ENCODE results near the gene LMNTD2. TPM values are rescaled to one million over a fixed set of nuclear protein-coding genes. Genes with fewer than 3 reads are reported as not detected.

The LMNTD2 gene
- polyA plus RNA-seq, 2 of the 4 experiments (the other 2 are of a cell fraction): 2.2 to 3.5 TPM

DNA sequence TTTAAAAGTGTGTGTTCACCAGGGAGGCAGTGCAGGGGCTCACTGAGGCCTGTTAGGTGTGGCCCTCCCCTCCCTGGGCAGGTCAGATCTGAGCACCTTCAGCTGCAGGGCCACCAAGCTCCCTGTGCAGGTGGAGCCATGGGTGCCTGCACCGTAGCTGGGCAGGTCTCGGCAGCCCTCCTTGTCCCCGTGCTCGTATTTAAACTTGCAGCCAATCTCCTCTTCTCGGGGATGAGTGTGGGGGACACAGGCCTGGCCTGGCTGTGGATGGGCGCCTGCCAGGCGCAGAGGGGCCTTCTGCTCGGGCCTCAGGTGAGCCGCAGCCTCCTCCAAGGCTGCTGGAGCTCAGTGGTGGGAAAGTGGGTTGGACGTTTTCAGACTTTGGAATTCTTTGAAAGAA, 34.9 kb upstream of the LMNTD2 start:
- FAIRE-seq (no peak), DNase-seq (ENCODE audit: low read depth in 1 of 2, low spot score in 1 of 2) (no peak), ATAC-seq (no peak)
- H3K4me3 ChIP-seq: no peak overlapping the region
- peaks cover 7% of the 10 kb centered on the region; the same call in 2 of the 3 replicates for H3K4me1 ChIP-seq
- H3K4me2 ChIP-seq: no peak overlapping the region
- H3K9me3 ChIP-seq: no peaks in the 10 kb centered on the region
- ChIA-PET POLR2A (no interaction called here), CTCF (interaction anchor here (2.3 kb wide), 1 partner anchor 77 kb away, joined by 5 read pairs; no protein-coding TSS in a partner anchor)
- no peak overlapping the region for H3K27ac ChIP-seq
- TF ChIP-seq GATA3 (IDR thresholded peaks at IDR 0.05; ENCODE audit: borderline replicate concordance): no peak
- TF ChIP-seq POLR2A (IDR thresholded peaks at IDR 0.05; ENCODE audit: low read length): no peak
- no peak for TF ChIP-seq HOXB13 (CRISPR knock-in tag; IDR thresholded peaks at IDR 0.05; ENCODE audit: low read depth)
- WGBS (ENCODE audit: missing lambda C conversion rate): 85% methylated on average over 10 of the region's 10 CpGs

DNA sequence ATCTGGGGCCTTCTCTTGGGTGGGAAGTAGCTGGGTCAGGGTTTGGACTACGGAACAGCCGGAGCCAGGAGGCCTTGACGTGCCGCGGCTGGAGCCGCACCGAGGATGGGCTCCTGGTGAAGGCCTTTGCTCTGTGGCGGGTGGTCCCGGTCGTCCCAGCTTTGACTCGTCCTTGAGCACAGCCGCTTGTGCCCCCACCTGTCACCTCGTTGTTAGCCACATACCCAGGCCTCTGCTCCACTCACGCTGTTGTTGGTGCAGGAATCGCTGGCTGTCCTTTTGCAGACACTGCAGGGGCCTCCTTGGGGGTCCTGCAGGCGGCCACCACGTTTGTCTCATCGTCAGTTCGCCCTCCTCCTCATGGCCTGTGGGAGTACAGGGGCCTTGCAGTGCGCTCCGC, 32.8 kb upstream of the LMNTD2 start:
- POLR2A ChIA-PET: no interaction called here
- no peak overlapping the region for H3K4me3 ChIP-seq
- no peak overlapping the region for H3K27ac ChIP-seq
- TF ChIP-seq TFCP2L1 (CRISPR knock-in tag; IDR thresholded peaks at IDR 0.05) (no peak), MYC (IDR thresholded peaks at IDR 0.05; ENCODE audit: borderline replicate concordance, low read length) (no peak), ZC3H11A (IDR thresholded peaks at IDR 0.05) (no peak), JUN (IDR thresholded peaks at IDR 0.05) (no peak), RARB (CRISPR knock-in tag; IDR thresholded peaks at IDR 0.05) (no peak), HOXA7 (CRISPR knock-in tag; IDR thresholded peaks at IDR 0.05) (no peak), SREBF2 (IDR thresholded peaks at IDR 0.05) (no peak)
- no peak for DNase-seq (ENCODE audit: low read depth in 1 of 2, low spot score in 1 of 2)
- CTCF ChIA-PET: interaction anchor here (0.9 kb wide), 1 partner anchor 8 kb away, joined by 3 read pairs; no protein-coding TSS in a partner anchor
- H3K9me3 ChIP-seq: no peaks in the 10 kb centered on the region
- peaks cover 12% of the 10 kb centered on the region for H3K4me1 ChIP-seq
- H3K4me2 ChIP-seq: no peak overlapping the region
- FAIRE-seq: no peak
- ATAC-seq: no peak
- 93% methylated on average over 21 of the region's 21 CpGs for WGBS (ENCODE audit: missing lambda C conversion rate)

DNA sequence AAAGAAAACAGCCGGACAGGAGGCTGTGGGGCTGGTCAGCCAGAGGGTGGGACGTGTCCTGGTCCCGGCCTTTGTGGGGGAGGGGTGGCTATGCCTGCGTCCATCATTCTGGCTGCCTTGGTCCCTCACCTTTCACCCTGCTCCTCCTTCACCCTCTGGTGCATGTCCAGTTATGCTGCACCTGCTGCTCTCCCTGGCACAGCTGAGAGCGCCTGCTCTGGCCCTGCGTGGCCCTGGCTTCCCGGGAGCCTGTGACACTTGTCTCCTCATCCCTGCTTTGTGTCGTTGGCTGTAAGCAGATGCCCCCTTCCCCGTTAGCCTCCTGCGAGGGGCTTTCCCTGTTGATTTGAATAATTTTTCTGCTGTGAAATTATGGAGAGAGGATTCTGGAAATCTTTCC, 32.4 kb upstream of the LMNTD2 start:
- Histone ChIP-seq H3K4me3 (no peak overlapping the region), H3K9me3 (no peaks in the 10 kb centered on the region), H3K4me2 (no peak overlapping the region), H3K27ac (no peak overlapping the region), H3K4me1 (peaks cover 17% of the 10 kb centered on the region)
- TF ChIP-seq ZFP36 (IDR thresholded peaks at IDR 0.05; ENCODE audit: borderline replicate concordance, partially characterized antibody) (no peak), JUN (IDR thresholded peaks at IDR 0.05) (no peak), EP300 (IDR thresholded peaks at IDR 0.05) (no peak), MAFK (IDR thresholded peaks at IDR 0.05; ENCODE audit: partially characterized antibody) (no peak), HOXA7 (CRISPR knock-in tag; IDR thresholded peaks at IDR 0.05) (no peak), ZC3H11A (IDR thresholded peaks at IDR 0.05) (no peak), HOXB5 (CRISPR knock-in tag; IDR thresholded peaks at IDR 0.05) (no peak), ZNF302 (CRISPR knock-in tag; IDR thresholded peaks at IDR 0.05) (no peak), HOXB13 (CRISPR knock-in tag; IDR thresholded peaks at IDR 0.05; ENCODE audit: low read depth) (no peak), MAZ (IDR thresholded peaks at IDR 0.05; ENCODE audit: borderline replicate concordance, low read depth, low read length) (no peak), KDM1A (IDR thresholded peaks at IDR 0.05; ENCODE audit: low read depth) (no peak), JUNB (IDR thresholded peaks at IDR 0.05) (no peak)
- TF ChIP-seq, protein P1, sequence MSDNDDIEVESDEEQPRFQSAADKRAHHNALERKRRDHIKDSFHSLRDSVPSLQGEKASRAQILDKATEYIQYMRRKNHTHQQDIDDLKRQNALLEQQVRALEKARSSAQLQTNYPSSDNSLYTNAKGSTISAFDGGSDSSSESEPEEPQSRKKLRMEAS (IDR thresholded peaks at IDR 0.05): no peak
- 80% methylated on average over 10 of the region's 10 CpGs for WGBS (ENCODE audit: missing lambda C conversion rate)
- no peak for ATAC-seq
- FAIRE-seq: no peak
- POLR2A ChIA-PET: no interaction called here
- DNase-seq (ENCODE audit: low read depth in 1 of 2, low spot score in 1 of 2): no peak
- CTCF ChIA-PET: interaction anchor here (0.9 kb wide), 1 partner anchor 9 kb away, joined by 3 read pairs; no protein-coding TSS in a partner anchor

DNA sequence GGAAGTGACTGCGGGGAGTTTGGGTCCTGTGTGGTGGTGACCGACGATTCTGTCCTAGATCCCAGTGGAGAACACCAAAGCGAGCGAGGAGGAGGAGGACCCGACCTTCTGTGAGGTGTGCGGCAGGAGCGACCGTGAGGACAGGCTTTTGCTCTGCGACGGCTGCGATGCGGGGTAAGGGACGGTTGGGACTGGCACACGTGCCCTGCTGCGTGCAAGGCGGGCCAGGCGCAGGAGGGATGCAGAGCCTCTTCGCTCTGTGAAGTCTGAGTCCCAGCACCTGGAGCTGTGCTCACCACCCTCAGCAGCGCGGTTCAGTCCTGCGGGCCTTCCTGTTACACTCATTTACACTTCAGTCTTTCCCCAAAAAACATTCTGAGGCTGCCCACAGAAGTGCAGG, 32.0 kb upstream of the LMNTD2 start:
- H3K27ac ChIP-seq: no peak overlapping the region
- no peak overlapping the region for H3K4me2 ChIP-seq
- DNase-seq (ENCODE audit: low read depth in 1 of 2, low spot score in 1 of 2) (no peak), ATAC-seq (no peak), FAIRE-seq (no peak)
- ChIA-PET CTCF (interaction anchor here (0.9 kb wide), 1 partner anchor 9 kb away, joined by 3 read pairs; no protein-coding TSS in a partner anchor), POLR2A (no interaction called here)
- H3K4me1 ChIP-seq: peaks cover 21% of the 10 kb centered on the region
- no peak overlapping the region for H3K4me3 ChIP-seq
- no peaks in the 10 kb centered on the region for H3K9me3 ChIP-seq
- WGBS (ENCODE audit: missing lambda C conversion rate): 96% methylated on average over 22 of the region's 22 CpGs
- TF ChIP-seq MAFK (IDR thresholded peaks at IDR 0.05; ENCODE audit: partially characterized antibody) (no peak), ZNF302 (CRISPR knock-in tag; IDR thresholded peaks at IDR 0.05) (no peak), MAZ (IDR thresholded peaks at IDR 0.05; ENCODE audit: borderline replicate concordance, low read depth, low read length) (no peak), HDAC2 (IDR thresholded peaks at IDR 0.05) (no peak), FOSB (CRISPR knock-in tag; IDR thresholded peaks at IDR 0.05) (no peak), RFX5 (IDR thresholded peaks at IDR 0.05) (no peak), KDM1A (IDR thresholded peaks at IDR 0.05; ENCODE audit: low read depth) (no peak), SREBF2 (IDR thresholded peaks at IDR 0.05) (no peak), EHF (CRISPR knock-in tag; IDR thresholded peaks at IDR 0.05) (no peak), HEYL (CRISPR knock-in tag; IDR thresholded peaks at IDR 0.05) (no peak), KDM5A (IDR thresholded peaks at IDR 0.05) (no peak), TFCP2L1 (CRISPR knock-in tag; IDR thresholded peaks at IDR 0.05) (no peak), NR3C1 (IDR thresholded peaks at IDR 0.05) (no peak), PHF8 (IDR thresholded peaks at IDR 0.05; ENCODE audit: borderline replicate concordance, low read depth) (no peak), FOSL2 (IDR thresholded peaks at IDR 0.05) (no peak), FOSL2 (CRISPR knock-in tag; IDR thresholded peaks at IDR 0.05) (no peak), EHMT2 (IDR thresholded peaks at IDR 0.05; ENCODE audit: low read depth) (no peak)
- TF ChIP-seq, protein P2, sequence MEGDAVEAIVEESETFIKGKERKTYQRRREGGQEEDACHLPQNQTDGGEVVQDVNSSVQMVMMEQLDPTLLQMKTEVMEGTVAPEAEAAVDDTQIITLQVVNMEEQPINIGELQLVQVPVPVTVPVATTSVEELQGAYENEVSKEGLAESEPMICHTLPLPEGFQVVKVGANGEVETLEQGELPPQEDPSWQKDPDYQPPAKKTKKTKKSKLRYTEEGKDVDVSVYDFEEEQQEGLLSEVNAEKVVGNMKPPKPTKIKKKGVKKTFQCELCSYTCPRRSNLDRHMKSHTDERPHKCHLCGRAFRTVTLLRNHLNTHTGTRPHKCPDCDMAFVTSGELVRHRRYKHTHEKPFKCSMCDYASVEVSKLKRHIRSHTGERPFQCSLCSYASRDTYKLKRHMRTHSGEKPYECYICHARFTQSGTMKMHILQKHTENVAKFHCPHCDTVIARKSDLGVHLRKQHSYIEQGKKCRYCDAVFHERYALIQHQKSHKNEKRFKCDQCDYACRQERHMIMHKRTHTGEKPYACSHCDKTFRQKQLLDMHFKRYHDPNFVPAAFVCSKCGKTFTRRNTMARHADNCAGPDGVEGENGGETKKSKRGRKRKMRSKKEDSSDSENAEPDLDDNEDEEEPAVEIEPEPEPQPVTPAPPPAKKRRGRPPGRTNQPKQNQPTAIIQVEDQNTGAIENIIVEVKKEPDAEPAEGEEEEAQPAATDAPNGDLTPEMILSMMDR (IDR thresholded peaks at IDR 0.05): no peak
- TF ChIP-seq, protein P3, sequence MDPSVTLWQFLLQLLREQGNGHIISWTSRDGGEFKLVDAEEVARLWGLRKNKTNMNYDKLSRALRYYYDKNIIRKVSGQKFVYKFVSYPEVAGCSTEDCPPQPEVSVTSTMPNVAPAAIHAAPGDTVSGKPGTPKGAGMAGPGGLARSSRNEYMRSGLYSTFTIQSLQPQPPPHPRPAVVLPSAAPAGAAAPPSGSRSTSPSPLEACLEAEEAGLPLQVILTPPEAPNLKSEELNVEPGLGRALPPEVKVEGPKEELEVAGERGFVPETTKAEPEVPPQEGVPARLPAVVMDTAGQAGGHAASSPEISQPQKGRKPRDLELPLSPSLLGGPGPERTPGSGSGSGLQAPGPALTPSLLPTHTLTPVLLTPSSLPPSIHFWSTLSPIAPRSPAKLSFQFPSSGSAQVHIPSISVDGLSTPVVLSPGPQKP (IDR thresholded peaks at IDR 0.05; ENCODE audit: low read depth, low read length): no peak
